Endothelial cell of umbilical vein (primary cell): Measurements from ENCODE around the gene DSG3. TPM values are rescaled to one million over a fixed set of nuclear protein-coding genes. Genes with fewer than 3 reads are reported as not detected.

Experiments
- BruUV-seq: library from RNA; stranded (reverse); fragments of 400-500 nt; replicated peaks from 2 replicates; lab custom pipeline; 2021; lab: Mats Ljungman, UMichigan
- CTCF ChIA-PET: fragments of 300-600, 350-600 bp; sonication (Branson Sonifier 250); formaldehyde crosslinking; loops from one replicate; lab custom pipeline; 2021; ENCODE audit warnings: antibody characterized with exemption, inconsistent platforms; lab: Charles Lee
- POLR2A ChIA-PET: fragments of 300-600, 350-600 bp; sonication (Branson Sonifier 250); formaldehyde crosslinking; loops from one replicate; lab custom pipeline; 2021; ENCODE audit warnings: antibody characterized with exemption, inconsistent platforms; lab: Charles Lee
- DNase-seq: peaks from one replicate; pipeline ENCODE4 v3.0.0-alpha.2; 2011; ENCODE audit warnings: low read depth, low spot score
- FAIRE-seq: peaks from 2 replicates; lab custom pipeline; 2011; peaks lifted over from hg19 to GRCh38; lab: Jason Lieb, UNC
- H2AFZ ChIP-seq: 2 replicates; pipeline ENCODE4 v1.6.0; 2012; ENCODE audit warnings: low read depth, low read length, control low read depth, inconsistent platforms
- H3K27ac ChIP-seq: 2 replicates; pipeline ENCODE4 v1.5.1; 2011; ENCODE audit warnings: low read depth, mild to moderate bottlenecking, control low read depth, low read length, moderate library complexity; ENCODE audit not compliant: insufficient read depth
- H3K27me3 ChIP-seq, 2 experiments: 2 replicates each; pipeline versions ENCODE4 v1.6.0 to v1.6.1; 2011; ENCODE audit warnings: low read length in 2 of 2, mixed read lengths in 1 of 2; ENCODE audit not compliant: control insufficient read depth in 2 of 2, insufficient read depth in 2 of 2
- H3K36me3 ChIP-seq, 2 experiments: 2 replicates in 1 of 2; 3 replicates in 1 of 2; pipeline ENCODE4 v1.5.1; 2011; ENCODE audit warnings: low read length in 2 of 2, mild to moderate bottlenecking in 1 of 2, moderate library complexity in 1 of 2; ENCODE audit not compliant: control insufficient read depth in 2 of 2, insufficient read depth in 2 of 2; ENCODE audit errors: extremely low read depth in 1 of 2
- H3K4me1 ChIP-seq: 3 replicates; pipeline ENCODE4 v1.5.1; 2011; ENCODE audit warnings: mild to moderate bottlenecking, low read length; ENCODE audit not compliant: control insufficient read depth, insufficient read depth; ENCODE audit errors: extremely low read depth
- H3K4me2 ChIP-seq: 2 replicates; pipeline ENCODE4 v1.6.1; 2011; ENCODE audit warnings: low read length, control low read depth, mixed read lengths; ENCODE audit not compliant: insufficient read depth
- H3K4me3 ChIP-seq, 3 experiments: fragments of 200-600 bp in 1 of 3; sonication (generic), shearing (Covaris generic) in 1 of 3; replicated peaks in 1 of 3; 2 replicates each; pipeline ENCODE4 v1.5.1; 2011 to 2016; ENCODE audit warnings: control low read depth in 3 of 3, low read length in 3 of 3, mild to moderate bottlenecking in 2 of 3, inconsistent platforms in 1 of 3, low read depth in 1 of 3, moderate library complexity in 1 of 3; ENCODE audit not compliant: insufficient read depth in 1 of 3
- H3K79me2 ChIP-seq: 2 replicates; pipeline ENCODE4 v1.6.0; 2012; ENCODE audit warnings: low read length, inconsistent platforms; ENCODE audit not compliant: control insufficient read depth, insufficient read depth
- H3K9ac ChIP-seq: replicated peaks from 2 replicates; pipeline ENCODE3; 2011; ENCODE audit warnings: low read length, control low read depth; ENCODE audit not compliant: insufficient read depth; ENCODE audit errors: extremely low read depth
- H3K9me1 ChIP-seq: replicated peaks from 3 replicates; pipeline ENCODE4 v1.6.0; 2011; ENCODE audit warnings: mild to moderate bottlenecking, low read length; ENCODE audit not compliant: control insufficient read depth, insufficient read depth; ENCODE audit errors: extremely low read depth
- H3K9me3 ChIP-seq: replicated peaks from 2 replicates; pipeline ENCODE4 v1.5.1; 2012; ENCODE audit warnings: low read length, inconsistent platforms; ENCODE audit not compliant: control insufficient read depth, insufficient read depth
- H4K20me1 ChIP-seq: replicated peaks from 2 replicates; pipeline ENCODE3; 2011; ENCODE audit warnings: mild to moderate bottlenecking, low read length; ENCODE audit not compliant: control insufficient read depth, insufficient read depth; ENCODE audit errors: extremely low read depth
- EZH2 ChIP-seq: IDR thresholded peaks from 2 replicates; pipeline ENCODE4 v1.6.1; 2012; ENCODE audit warnings: borderline replicate concordance, low read depth, mild to moderate bottlenecking, moderate library complexity, low read length, inconsistent platforms; ENCODE audit not compliant: severe bottlenecking
- FOS ChIP-seq: IDR thresholded peaks from 2 replicates; pipeline ENCODE4 v1.6.1; 2011; ENCODE audit warnings: mild to moderate bottlenecking, low read length, moderate library complexity, borderline replicate concordance; ENCODE audit not compliant: insufficient read depth
- GATA2 ChIP-seq: IDR thresholded peaks from 2 replicates; pipeline ENCODE4 v1.7.0; 2011; ENCODE audit warnings: low read depth, mild to moderate bottlenecking, moderate library complexity, mixed read lengths, low read length; ENCODE audit not compliant: insufficient read length, insufficient read depth
- POLR2A ChIP-seq: IDR thresholded peaks from 2 replicates; pipeline ENCODE4 v1.6.1; 2012; ENCODE audit warnings: low read depth, mild to moderate bottlenecking, control low read depth, low read length
- POLR2AphosphoS5 ChIP-seq: IDR thresholded peaks from 2 replicates; pipeline ENCODE4 v1.6.1; 2012; ENCODE audit warnings: low read depth, mild to moderate bottlenecking, control low read depth, low read length, moderate library complexity; ENCODE audit not compliant: insufficient read depth
- dilution Hi-C: fragments of 300-500 bp; cut with MboI; formaldehyde crosslinking; loops from one replicate; pipeline ENCODE4 v1.15.0; 2019; ENCODE audit warnings: low sequenced_read_pairs; ENCODE audit not compliant: extremely low pct_ligation_motif_present
- intact Hi-C: fragments of 100-400 bp; cut with micrococcal nuclease; formaldehyde crosslinking; loops from one replicate; pipeline ENCODE4 v1.10.0; 2022
- polyA plus RNA-seq, 4 experiments: library from polyadenylated mRNA; depleted of rRNA in 3 of 4; stranded (reverse) in 3 of 4; unstranded in 1 of 4; fragments of >200 nt; gene quantifications; 2 replicates each; pipeline versions ENCODE4 v1.2.1 to v1.2.3, GENCODE V29; 2011 to 2012; ENCODE audit warnings: missing spikeins in 1 of 4
- total RNA-seq: library from RNA; stranded (reverse); gene quantifications from 2 replicates; pipeline ENCODE4 v1.2.3, GENCODE V29; 2021
- TF ChIP-seq, protein P1 (sequence below): IDR thresholded peaks from 2 replicates; pipeline ENCODE4 v1.6.1; 2011; ENCODE audit not compliant: insufficient read depth, insufficient read length
- TF ChIP-seq, protein P2 (sequence below), 2 donors: IDR thresholded peaks; 1 replicate in 1 of 2; 2 replicates in 1 of 2; pipeline ENCODE4 v1.5.1; 2011; ENCODE audit warnings: low read length in 2 of 2, mild to moderate bottlenecking in 2 of 2, moderate library complexity in 2 of 2, control low read depth in 1 of 2, inconsistent platforms in 1 of 2, low read depth in 1 of 2; ENCODE audit not compliant: insufficient read depth in 1 of 2; ENCODE audit errors: extremely low read depth in 1 of 2

The DSG3 gene
- total and polyA plus RNA-seq, 2 donors (not counting 3 experiments of a cell fraction or from before 2014, with no cell fraction given) = 0.07 TPM; not detected in 1

DNA sequence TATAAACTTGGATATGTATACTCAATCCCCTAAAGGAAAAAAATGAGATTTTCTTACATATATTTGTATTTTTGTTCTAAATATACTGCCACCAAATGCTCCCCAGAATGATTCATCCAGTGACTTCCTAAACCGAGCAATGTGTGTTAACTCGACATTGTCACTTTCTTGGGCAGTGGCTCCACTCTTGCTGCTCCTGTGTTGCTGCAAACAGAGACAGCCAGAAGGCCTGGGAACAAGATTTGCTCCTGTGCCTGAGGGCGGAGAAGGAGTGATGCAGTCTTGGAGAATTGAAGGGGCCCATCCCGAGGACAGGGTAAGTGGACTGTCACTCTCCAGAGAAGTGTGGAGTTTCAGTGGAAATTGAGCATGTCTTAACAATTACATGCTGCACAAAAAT, 38.3 kb upstream of the DSG3 start:
- ChIA-PET CTCF (no interaction called here), POLR2A (no interaction called here)
- Histone ChIP-seq H3K4me3 (no peak overlapping the region), H4K20me1 (no peaks in the 10 kb centered on the region), H3K36me3 (no peaks in the 10 kb centered on the region), H3K27ac (no peak overlapping the region), H3K4me2 (no peak overlapping the region), H3K9me1 (no peaks in the 10 kb centered on the region), H3K27me3 (no peaks in the 10 kb centered on the region), H3K4me1 (no peaks in the 10 kb centered on the region), H3K79me2 (no peaks in the 10 kb centered on the region), H3K9me3 (no peaks in the 10 kb centered on the region), H2AFZ (no peak overlapping the region), H3K9ac (no peak overlapping the region)
- dilution Hi-C loops (no loop called here), intact Hi-C loops (no loop called here)
- DNase-seq = no peak
- no TSS peak for BruUV-seq
- TF ChIP-seq, protein P1, sequence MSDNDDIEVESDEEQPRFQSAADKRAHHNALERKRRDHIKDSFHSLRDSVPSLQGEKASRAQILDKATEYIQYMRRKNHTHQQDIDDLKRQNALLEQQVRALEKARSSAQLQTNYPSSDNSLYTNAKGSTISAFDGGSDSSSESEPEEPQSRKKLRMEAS = no peak
- TF ChIP-seq POLR2A (no peak), POLR2AphosphoS5 (no peak), FOS (no peak), GATA2 (no peak), EZH2 (no peak)
- TF ChIP-seq, protein P2, sequence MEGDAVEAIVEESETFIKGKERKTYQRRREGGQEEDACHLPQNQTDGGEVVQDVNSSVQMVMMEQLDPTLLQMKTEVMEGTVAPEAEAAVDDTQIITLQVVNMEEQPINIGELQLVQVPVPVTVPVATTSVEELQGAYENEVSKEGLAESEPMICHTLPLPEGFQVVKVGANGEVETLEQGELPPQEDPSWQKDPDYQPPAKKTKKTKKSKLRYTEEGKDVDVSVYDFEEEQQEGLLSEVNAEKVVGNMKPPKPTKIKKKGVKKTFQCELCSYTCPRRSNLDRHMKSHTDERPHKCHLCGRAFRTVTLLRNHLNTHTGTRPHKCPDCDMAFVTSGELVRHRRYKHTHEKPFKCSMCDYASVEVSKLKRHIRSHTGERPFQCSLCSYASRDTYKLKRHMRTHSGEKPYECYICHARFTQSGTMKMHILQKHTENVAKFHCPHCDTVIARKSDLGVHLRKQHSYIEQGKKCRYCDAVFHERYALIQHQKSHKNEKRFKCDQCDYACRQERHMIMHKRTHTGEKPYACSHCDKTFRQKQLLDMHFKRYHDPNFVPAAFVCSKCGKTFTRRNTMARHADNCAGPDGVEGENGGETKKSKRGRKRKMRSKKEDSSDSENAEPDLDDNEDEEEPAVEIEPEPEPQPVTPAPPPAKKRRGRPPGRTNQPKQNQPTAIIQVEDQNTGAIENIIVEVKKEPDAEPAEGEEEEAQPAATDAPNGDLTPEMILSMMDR (IDR thresholded peaks at IDR 0.05; ENCODE audit: extremely low read depth in 1 of 2, insufficient read depth in 1 of 2, low read depth in 1 of 2, low read length in 2 of 2) = no peak
- no peak for FAIRE-seq
